ENCODE data around the gene BMP7.
"Not testable (repeated sequence)": the region's sequence is repeated elsewhere in the genome, so short reads cannot be mapped to it uniquely, and the experiment has no call there.

The BMP7 gene

DNA sequence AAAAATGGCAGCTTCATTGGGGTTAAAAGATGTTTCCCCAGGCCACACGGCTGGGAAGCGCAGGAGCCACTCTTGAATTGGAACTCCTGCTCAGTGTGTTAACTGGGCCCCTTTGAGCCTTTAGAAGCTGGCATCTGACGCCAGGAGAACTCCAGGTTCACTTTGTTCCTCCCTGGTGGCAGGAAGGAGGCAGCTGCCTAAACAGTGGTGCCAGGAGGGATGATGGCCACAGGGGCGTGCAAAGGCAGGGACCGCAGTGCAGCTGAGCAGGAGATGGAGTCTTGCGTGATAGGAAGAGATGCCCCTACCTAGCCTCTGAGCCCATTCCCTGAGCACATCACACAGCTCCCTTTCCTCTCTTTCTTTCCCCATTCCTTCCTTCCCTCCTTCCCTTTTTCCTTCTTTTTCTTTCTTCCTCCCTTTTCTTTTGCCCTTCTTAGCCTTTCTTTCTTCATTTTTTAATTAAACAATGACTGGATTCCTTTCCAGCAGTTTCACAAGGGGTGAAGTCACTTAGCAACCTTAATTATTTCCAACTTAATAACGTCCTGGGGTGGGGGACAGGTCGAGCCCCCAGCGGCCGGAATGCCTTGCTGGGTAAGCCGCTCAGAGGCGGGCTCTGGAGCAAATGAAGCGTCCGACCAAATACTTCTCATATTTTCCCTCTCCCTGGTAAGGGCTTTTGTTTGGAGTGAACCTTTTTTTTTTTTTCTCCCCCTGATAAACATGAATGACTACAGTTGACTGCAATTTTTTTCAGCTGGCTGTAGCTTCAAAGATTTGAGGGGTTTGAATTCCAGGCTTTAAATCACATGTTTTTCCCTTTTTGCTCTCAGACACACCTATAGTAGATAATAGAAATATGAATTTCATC, 20.8 kb upstream of the BMP7 start:
- DNase-seq: no peak

DNA sequence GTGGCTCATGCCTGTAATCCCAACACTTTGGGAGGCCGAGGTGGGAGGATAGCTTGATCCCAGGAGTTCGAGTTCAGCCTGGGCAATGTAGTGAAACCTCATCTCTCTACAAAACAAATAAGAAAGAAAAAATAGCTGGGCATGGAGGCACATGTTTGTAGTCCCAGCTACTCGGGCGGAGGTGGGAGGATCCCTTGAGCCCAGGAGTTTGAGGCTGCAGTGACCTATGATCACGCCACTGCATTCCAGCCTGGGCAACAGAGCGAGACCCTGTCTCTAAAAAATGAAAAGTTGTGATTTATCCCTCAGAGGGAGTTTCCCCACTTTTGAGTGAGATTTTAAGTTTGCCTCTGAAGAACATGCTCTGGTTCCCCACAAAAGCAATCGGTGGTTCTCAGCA, 17.4 kb upstream of the BMP7 start:
- no peak for DNase-seq

DNA sequence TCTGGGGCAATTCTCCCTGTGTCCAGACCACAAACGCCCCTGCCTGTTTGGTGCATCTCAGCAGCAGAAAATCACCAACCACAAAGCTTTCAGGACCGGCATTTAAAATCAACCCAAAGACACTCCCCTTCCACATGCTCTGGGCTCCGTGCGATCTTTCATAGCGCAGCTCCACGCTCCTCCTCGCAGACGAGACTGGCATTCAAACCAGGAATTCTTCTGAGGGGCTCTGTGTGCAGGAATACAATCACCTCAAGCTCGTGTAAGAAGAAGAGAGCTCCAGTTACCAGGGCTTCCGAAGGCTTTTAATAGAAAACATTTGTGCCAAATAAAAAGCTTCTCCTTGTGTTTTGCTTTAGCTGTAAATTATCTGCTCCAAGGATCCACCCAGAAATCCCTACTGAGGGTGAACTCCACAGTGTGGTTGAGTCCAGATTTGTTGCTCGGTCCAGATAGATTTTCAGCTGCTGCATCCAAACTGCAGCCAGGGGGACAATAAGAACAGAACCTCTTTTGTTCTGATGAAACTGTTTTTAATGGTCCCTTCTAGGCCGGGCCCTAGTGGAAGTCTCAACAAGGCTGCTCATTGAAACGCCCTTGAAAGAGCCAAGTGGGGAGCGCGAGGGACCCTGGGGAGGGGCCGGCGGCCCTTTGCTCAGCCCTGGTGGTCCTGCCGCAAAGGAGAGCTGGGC, 16.4 kb upstream of the BMP7 start:
- no peak for DNase-seq

DNA sequence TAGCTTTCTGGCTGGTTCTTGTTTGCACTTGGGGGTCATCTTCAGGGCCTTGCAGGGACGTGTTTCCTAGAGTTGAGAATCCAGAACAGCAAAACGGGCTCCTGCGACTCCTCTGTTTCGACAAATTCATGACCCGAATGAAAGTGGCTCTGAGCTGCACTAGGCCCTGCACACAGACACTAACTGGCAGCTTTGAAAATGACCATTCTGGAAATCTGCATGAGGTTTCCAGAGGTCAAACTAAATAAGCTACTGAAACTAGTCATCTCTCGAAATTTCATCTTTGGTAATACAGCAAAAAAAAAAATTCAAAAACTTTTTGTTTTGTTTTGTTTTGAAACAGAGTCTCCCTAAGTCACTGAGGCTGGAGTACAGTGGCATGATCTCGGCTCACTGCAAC, 15.5 kb upstream of the BMP7 start:
- DNase-seq: no peak

DNA sequence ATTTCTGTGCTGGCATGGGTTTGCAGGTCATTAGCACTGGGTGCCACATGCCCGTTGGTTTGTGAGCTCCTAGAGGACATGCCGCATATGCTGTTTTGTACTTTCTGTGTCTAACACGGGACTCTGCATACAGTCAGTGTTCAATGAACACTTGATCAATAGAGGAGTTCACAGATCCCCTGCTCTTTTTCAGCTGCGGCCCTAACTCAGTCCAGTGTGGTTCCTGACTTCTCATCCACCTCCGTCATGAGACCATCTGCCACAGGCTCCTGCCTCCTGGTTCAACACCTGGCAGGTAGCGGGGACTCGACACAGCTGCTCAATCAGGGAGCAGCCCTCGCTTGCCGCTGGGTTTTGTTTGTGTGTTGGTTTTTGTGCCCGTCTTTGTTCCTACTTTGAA, 13.8 kb upstream of the BMP7 start:
- no peak for DNase-seq

DNA sequence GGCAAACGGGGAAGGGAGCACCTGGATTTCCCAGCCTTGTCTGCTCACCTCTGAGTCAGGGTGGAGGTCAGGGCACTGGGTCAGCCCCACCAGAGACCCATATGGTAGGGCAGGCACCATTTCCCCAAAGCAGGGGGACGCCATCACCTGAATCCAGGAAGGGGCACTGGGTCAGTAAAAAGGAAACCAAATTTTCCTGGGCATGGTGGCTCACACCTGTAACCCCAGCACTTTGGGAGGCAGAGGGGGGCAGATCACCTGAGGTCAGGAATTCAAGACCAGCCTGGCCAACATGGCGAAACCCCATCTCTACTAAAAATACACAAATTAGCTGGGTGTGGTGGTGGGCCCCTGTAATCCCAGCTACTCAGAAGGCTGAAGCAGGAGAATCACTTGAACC, 13.1 kb upstream of the BMP7 start:
- not testable (repeated sequence) for DNase-seq

DNA sequence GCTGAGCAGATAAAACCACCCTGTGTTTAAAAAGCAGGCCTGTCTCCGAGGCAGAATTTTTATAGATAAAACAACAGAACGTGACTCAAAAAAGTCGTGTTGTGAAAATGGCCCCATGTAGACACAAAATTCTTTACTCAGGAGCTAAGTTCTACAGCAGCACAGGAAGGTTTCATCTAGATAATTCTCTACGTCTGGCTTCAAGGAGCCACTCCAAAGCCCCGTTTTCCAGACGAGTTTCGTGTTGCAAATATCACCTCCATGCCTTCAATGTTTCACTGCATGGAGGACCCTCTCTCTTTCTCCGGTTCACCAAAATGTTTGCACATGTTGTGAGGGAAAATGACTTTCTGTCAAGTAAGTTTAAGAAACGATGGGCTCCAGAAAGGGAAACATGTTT, 12.0 kb upstream of the BMP7 start:
- no peak for DNase-seq

DNA sequence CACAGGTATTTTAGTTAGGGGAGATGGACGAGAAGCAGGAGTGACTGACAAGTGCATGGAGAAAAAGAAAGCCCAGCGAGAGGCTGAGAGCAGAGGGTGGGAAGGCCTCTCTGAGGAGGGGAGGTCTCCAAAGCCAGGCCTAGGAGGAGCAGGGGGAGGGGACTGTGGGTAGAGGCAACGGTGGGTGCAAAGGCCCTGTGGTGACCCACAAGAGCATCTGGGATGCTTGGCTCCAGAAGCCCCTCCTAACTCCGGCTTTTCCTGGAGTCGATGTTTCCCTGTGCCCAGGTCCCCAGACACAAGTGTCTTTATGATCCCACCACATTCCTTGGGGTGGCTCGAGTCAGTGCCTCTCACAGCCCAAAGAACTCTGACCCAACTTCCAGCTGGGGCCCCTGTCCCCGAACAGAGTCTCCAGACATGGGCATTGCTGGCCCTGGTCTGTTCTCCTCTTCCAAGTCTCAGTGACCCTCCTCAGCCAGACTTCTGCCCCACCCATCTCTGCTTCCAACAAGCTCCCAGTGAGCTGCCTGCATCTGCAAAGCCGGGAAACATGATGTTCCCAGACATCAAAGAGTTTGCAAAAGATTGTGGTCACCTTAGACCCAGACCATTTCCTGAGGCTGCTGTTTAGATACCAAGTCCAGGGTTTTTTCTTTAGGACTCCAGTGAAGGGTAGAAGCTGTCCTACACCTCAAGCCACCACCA, 11.1 kb upstream of the BMP7 start:
- DNase-seq: no peak

DNA sequence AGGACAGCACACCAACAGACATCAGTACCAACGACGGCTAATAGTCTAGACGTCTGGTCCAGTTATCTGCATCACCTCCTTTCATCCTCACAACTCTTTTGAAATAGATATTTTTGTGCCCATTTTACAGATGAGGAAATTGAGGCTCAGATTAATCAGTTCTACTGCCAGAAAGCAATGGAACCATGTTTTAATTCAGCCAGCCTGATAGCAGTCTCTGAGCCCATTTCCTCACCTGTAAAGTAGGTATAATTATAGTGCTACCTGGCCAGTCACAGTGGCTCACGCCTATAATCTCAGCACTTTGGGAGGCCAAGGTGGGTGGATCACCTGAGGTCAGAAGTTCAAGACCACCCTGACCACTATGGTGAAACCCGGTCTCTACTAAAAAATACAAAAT, 9.8 kb upstream of the BMP7 start:
- DNase-seq: no peak

DNA sequence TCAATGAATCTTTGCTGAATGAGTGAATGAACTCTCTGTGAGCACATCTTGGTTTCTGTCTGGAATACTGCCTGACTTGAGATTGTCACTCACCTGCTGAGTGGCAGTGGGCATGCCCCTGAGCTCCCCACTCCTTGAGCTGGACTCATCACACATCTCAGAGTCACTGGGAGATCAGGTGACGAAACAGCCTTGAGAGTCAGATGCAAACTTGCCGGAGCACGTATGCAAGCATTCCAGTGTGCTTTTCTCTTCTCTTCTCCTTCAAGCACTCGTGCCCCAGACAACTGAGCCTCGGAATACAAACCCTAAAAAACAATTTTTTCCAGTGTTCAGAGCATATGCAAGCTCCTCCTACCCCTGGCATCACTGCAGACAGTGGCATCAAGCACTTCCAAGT, 9.4 kb upstream of the BMP7 start:
- no peak for DNase-seq

DNA sequence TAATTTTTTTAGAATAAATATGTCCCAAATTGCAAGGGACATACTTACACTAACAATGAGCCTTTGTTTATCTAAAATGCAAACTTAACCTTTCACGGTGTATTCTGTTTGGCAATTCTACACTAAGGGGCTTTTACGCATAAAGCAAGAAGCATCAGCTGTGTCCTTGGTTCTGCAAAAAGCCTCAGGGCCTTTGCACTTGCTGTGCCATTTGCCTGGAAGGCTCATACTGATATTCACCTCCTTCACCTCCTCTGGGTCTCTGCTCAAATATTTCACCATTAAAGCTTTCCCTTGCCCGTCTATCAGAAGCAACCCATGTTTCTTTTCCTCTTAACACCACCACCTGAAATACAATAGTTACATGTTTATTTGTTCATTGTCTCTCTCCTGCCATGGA, 8.9 kb upstream of the BMP7 start:
- no peak for DNase-seq

DNA sequence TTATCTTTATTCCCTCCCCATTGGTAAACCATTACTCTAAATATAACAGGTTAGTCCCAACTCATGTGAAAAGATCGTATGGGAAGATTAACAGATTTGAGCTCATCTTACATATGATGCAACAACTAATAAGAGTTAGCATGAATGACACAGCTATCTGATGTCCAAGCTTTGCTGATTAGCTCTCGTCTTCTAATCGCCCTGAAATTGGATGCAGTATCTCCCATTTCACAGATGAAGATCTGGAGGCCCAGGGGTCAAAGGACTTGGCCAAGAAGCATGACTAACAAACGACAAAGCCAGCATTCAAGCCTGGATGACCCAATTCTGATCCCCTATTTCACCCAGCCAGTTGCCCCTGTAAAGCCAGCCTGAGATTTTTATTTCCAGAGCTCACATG, 8.4 kb upstream of the BMP7 start:
- DNase-seq: no peak

DNA sequence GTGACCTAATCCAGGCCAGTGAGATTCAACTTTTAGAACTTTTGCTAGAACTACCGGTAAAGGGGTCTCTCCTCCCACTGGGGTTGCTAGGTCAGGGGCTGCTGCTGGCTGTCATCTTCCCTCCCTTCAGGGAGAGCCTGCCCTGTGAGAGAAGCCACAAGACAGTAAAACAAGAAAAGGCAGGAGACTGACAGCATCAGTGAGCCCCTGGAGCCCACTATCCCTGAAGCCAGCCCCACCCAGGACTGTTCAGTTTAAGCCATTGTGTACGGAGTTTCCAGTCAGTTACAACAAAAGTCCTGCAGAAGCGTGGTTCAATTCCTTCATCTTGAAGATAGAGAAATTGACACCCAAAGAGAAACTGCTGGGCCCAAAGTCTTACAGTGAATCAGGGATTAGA, 7.9 kb upstream of the BMP7 start:
- DNase-seq: no peak

DNA sequence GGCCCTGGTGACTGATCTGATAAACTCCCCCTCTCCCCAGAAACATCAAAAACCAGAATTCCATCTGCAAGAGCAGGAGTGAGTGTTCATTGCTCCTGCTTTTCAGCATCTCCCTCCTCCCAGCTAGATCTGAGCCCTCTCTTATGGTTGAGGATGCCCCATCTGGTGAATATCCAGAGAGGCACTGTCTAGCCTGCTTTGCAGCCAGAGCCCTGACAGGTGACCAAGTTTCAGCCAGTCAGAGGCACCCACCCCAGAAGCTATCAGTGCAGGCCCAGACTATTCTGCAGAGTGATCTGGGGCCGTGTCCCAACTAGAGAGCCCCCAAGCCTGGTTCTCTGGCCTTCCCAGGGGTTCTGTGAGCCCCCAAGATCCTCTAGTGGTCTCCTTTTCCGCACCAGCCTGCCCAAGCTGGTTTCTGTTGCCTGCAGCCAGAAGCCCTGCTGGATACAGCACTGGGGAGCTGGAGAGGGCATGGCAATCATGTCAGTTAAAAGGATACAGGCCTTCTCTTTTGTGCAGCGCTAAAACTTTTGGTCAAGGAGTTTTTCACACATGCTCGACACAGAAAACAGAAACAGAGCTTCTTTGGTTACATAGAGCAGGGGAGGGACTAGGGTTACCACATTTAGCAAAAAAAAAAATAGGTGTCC, 6.6 kb upstream of the BMP7 start:
- DNase-seq: no peak

DNA sequence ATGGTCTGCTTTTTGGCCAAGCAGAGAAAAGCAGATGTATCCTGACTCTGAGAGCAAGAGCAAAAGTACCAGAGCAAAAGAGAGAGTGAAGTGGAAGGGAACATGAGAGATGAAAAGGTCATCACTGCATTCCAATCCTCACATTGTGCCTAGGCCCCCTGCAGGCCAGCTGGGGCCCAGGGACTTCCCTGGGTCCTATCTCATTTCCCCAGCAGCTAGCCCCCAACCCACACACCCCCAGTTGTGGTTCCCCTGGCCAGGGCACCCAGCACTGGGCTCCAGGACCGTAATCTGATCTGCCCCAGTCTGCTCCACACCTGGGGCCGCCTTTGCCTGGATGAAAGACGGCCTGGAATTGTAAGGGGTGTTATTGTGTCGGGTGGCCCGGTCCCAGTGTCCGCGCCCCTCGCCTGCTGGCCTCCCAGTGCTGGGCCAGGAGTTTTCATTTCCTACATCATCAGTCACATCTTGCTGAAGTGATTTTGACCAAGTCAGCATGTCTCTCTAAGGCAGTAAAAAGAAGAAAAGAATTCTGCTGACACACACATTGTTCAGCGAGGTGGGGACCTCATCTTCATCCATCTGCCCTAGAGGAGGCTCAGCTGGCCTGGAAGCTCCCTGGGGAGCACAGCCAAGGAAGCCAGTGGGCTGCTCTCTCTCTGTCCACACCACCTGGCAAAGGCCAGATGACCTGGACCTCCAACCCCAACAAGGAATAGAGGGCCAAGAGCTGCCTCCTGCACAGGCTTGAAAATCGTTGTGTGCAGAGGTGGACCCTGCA, 4.0 kb upstream of the BMP7 start:
- DNase-seq: no peak

DNA sequence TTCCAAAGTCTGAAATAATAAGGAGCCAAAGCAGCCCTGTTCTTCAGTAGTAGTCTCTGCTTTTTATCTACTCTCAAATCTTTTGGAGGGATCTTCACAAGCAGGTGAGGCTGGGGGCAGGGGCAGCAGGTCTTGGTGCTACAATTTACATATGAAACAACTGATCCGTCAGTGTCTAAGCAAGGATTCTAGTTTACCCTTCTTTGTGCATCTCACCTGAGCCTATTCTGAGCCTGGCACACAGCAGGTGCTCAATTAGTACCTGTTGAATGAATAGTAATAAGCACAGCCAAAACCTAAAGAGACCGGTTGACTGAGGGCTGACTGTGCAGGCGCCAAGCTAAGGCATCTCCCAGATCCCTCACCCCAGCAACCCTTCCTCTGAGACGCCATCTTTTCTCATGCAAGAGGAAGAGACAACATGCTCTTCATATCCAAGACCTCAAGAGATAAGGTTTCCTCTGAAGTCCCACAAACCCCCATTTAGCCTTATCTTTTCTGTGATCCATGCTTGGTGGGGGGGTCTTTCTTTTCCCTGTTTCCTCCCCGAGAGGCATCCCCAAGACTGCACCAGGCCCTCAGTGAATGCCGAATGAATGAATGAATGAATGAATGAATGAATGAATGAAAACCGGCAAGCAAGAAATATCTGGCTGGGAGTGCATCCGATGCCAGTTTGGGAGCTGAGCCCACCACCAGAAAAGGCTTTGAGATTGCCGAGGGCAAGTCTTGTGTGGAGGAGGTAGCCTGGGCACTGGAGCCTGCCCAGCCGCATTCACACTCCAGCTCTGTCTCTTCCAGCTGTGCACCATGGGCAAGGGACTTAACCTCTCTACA, 2.9 kb upstream of the BMP7 start:
- no peak for DNase-seq

DNA sequence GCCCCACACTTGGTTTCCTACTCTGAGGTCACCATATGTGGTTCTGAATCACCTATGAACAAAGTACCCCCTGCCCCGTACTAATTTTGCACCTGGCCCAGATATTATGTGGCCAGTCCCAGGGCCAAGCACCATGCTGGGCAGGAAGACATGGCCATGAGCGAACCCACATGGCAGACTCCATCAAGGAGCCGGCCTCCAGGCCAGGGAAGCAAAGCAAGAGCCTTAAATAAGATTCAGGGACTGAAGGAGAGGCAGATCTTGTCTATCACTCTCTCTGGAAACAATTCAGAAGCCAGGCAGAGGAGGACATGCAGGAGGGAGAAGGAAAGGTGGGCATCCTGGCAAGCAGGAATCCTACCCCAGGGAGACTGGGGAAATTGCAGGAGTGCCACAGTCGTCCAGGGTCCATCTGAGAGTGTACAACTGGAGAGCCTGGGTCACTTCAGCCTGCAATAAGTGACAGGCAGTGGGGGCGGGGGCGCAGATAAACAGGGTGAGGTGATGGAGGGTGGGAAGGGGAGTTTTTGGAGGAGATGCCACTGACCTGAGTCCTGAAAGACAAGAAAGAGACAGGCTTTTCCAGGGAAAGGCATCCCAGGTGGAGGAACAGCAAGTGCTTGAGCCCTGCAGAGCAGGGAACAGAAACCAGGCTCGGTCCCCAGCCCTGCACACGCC, 2.1 kb upstream of the BMP7 start:
- no peak for DNase-seq

DNA sequence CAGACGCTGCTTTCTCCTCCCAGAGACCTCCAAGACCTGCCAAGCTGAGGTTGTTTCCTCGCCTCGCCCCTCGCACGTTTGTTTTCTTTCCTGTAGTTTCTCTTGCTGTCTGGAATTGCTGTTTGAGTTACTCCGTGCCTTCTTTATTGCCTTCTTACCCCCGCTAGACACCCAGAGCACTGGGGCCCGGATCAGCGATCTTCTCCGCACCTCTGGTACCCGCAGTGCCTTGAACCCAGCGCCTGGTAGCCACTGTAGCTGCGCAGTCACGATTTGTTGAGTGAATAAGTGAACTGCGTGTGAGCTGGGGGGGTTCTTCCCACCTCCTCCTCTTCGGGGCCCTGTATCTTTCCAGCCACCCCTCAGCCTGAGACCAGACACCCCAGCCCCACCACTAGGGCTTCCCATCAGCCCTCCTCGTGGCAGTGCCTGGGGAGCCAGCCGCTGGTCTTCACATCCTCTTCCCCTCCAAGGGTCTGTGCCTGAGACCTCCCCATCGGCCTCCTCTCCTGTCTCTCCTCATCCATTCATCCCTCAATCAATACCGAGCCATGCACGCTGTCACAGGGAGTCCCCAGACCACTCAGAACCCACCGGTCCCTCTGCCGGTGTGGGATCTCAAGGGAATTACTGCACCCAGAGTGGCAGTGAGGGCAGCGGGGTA, 849 bp upstream of the BMP7 start:
- DNase-seq: no peak

DNA sequence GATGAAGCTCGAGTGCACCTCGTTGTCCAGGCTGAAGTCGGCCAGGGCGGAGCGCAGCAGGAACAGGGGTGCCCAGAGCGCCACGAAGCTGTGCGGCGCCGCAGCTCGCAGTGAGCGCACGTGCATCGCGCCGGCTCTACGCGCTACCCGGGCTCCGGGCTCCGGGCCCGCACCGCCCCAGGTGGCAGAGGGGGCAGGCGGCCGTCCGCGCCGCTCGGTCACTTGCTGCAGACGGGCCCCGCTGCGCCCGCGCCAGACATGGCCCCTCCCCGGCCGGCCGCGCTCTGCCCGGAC, 497 bp downstream of the BMP7 start:
- no peak for DNase-seq

DNA sequence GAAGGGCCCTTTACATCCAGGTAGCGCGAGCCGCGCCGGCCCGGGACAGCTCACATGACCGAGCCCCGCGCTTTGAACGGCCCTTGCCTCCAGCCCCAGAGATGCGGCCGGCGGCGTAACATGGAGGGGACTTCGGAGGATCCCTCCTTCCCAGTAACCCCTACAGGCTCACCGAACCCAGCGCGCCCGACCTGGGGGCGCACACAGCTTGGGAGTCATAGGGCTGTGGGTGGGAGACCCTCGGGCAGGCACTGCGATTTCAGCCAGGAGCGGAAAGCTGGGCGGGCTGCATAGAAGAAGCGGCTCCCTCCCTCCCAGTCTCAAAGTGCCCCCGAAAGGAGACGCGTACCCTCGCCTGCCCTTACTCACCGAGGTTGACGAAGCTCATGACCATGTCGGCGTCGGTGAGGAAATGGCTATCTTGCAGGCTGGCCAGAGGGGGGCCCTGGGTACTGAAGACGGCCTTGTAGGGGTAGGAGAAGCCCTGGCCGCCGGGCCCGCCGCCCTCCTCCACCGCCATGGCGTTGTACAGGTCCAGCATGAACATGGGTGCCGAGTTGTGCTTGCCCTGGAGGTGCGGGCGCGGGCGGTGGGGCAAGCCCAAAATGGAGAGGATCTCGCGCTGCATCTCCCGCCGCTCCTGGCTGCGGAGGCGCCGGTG, 975 bp downstream of the BMP7 start:
- DNase-seq: no peak

All from SHP77 (cell line).